HCT116 (cell line): ENCODE results near the gene SEMA5A.

Source experiments
- EGR1 ChIP-seq: IDR thresholded peaks from 2 replicates; pipeline ENCODE4 v1.6.1; 2012; ENCODE audit warnings: low read depth
- EZH2phosphoT487 ChIP-seq: fragments of 200-600 bp; IDR thresholded peaks from 2 replicates; pipeline ENCODE4 v1.6.1; 2018; ENCODE audit warnings: antibody characterized with exemption, borderline replicate concordance
- POLR2A ChIP-seq: IDR thresholded peaks from 2 replicates; pipeline ENCODE4 v1.7.0; 2011; ENCODE audit warnings: borderline replicate concordance; ENCODE audit not compliant: insufficient read depth, insufficient read length; ENCODE audit errors: extremely low read depth
- POLR2AphosphoS5 ChIP-seq: IDR thresholded peaks from 2 replicates; pipeline ENCODE4 v1.6.1; 2011; ENCODE audit warnings: mild to moderate bottlenecking, low read depth, low read length, moderate library complexity
- SIN3A ChIP-seq: IDR thresholded peaks from 2 replicates; pipeline ENCODE4 v1.6.1; 2012; ENCODE audit warnings: low read depth
- SP1 ChIP-seq: IDR thresholded peaks from 2 replicates; pipeline ENCODE4 v1.6.1; 2012; ENCODE audit warnings: low read depth
- YY1 ChIP-seq: IDR thresholded peaks from 2 replicates; pipeline ENCODE4 v1.6.1; 2011; ENCODE audit warnings: low read length, low read depth, moderate library complexity, mild to moderate bottlenecking; ENCODE audit not compliant: insufficient replicate concordance; ENCODE audit errors: extremely low read depth
- TF ChIP-seq, protein P1 (sequence below), 3 experiments: fragments of 200-600 bp in 1 of 3; sonication (generic) in 1 of 3; IDR thresholded peaks in 2 of 3; conservative IDR thresholded peaks in 1 of 3; 2 replicates each; pipeline ENCODE4 v1.5.1; 2012 to 2017; ENCODE audit warnings: low read depth in 2 of 3, low read length in 2 of 3, antibody characterized with exemption in 1 of 3, borderline replicate concordance in 1 of 3, control low read depth in 1 of 3, mild to moderate bottlenecking in 1 of 3, mixed read lengths in 1 of 3, mixed run types in 1 of 3, moderate library complexity in 1 of 3; ENCODE audit not compliant: insufficient read depth in 1 of 3
- TF ChIP-seq, protein P2 (sequence below): IDR thresholded peaks from 2 replicates; pipeline ENCODE4 v1.6.1; 2012; ENCODE audit warnings: low read depth
- TF ChIP-seq, protein P3 (sequence below): IDR thresholded peaks from 2 replicates; pipeline ENCODE4 v1.6.1; 2012

DNA sequence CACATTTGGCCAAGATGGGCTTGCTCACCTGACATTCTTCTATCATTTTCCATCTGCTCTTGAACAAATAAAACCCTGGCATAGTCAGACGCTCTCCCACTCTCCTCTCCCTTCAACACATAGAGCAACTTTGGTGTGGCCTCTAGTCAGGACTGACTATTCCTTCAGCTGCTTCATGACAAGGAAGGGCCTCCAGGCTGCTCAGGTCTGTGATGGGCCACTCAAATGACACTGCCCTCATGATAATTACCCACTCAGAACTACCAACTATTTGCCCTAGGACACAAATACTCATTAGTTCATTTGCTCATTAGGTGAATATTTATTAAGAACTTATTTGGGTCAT, 376.3 kb downstream of the SEMA5A start:
- TF ChIP-seq SP1 (no peak), EZH2phosphoT487 (no peak), POLR2A (no peak), SIN3A (no peak), EGR1 (no peak), YY1 (no peak), POLR2AphosphoS5 (no peak)
- TF ChIP-seq, protein P1, sequence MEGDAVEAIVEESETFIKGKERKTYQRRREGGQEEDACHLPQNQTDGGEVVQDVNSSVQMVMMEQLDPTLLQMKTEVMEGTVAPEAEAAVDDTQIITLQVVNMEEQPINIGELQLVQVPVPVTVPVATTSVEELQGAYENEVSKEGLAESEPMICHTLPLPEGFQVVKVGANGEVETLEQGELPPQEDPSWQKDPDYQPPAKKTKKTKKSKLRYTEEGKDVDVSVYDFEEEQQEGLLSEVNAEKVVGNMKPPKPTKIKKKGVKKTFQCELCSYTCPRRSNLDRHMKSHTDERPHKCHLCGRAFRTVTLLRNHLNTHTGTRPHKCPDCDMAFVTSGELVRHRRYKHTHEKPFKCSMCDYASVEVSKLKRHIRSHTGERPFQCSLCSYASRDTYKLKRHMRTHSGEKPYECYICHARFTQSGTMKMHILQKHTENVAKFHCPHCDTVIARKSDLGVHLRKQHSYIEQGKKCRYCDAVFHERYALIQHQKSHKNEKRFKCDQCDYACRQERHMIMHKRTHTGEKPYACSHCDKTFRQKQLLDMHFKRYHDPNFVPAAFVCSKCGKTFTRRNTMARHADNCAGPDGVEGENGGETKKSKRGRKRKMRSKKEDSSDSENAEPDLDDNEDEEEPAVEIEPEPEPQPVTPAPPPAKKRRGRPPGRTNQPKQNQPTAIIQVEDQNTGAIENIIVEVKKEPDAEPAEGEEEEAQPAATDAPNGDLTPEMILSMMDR (IDR thresholded peaks at IDR 0.05 in 2 of 3, conservative IDR thresholded peaks at IDR 0.05 in 1 of 3; ENCODE audit: borderline replicate concordance in 1 of 3, insufficient read depth in 1 of 3, low read depth in 2 of 3, low read length in 2 of 3): no peak
- TF ChIP-seq, protein P2, sequence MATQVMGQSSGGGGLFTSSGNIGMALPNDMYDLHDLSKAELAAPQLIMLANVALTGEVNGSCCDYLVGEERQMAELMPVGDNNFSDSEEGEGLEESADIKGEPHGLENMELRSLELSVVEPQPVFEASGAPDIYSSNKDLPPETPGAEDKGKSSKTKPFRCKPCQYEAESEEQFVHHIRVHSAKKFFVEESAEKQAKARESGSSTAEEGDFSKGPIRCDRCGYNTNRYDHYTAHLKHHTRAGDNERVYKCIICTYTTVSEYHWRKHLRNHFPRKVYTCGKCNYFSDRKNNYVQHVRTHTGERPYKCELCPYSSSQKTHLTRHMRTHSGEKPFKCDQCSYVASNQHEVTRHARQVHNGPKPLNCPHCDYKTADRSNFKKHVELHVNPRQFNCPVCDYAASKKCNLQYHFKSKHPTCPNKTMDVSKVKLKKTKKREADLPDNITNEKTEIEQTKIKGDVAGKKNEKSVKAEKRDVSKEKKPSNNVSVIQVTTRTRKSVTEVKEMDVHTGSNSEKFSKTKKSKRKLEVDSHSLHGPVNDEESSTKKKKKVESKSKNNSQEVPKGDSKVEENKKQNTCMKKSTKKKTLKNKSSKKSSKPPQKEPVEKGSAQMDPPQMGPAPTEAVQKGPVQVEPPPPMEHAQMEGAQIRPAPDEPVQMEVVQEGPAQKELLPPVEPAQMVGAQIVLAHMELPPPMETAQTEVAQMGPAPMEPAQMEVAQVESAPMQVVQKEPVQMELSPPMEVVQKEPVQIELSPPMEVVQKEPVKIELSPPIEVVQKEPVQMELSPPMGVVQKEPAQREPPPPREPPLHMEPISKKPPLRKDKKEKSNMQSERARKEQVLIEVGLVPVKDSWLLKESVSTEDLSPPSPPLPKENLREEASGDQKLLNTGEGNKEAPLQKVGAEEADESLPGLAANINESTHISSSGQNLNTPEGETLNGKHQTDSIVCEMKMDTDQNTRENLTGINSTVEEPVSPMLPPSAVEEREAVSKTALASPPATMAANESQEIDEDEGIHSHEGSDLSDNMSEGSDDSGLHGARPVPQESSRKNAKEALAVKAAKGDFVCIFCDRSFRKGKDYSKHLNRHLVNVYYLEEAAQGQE: no peak
- TF ChIP-seq, protein P3, sequence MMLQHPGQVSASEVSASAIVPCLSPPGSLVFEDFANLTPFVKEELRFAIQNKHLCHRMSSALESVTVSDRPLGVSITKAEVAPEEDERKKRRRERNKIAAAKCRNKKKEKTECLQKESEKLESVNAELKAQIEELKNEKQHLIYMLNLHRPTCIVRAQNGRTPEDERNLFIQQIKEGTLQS: no peak
